Measurements from ENCODE around the gene FEM1B. TPM values are rescaled to one million over a fixed set of nuclear protein-coding genes. Genes with fewer than 3 reads are reported as not detected.
A peak's percentile ranks its signal among the peaks of the same experiment; 100 is the strongest.

Gene FEM1B
- polyA plus RNA-seq, 2 of the 4 experiments (the other 2 are of a cell fraction) = 19.5 to 59.1 TPM

DNA sequence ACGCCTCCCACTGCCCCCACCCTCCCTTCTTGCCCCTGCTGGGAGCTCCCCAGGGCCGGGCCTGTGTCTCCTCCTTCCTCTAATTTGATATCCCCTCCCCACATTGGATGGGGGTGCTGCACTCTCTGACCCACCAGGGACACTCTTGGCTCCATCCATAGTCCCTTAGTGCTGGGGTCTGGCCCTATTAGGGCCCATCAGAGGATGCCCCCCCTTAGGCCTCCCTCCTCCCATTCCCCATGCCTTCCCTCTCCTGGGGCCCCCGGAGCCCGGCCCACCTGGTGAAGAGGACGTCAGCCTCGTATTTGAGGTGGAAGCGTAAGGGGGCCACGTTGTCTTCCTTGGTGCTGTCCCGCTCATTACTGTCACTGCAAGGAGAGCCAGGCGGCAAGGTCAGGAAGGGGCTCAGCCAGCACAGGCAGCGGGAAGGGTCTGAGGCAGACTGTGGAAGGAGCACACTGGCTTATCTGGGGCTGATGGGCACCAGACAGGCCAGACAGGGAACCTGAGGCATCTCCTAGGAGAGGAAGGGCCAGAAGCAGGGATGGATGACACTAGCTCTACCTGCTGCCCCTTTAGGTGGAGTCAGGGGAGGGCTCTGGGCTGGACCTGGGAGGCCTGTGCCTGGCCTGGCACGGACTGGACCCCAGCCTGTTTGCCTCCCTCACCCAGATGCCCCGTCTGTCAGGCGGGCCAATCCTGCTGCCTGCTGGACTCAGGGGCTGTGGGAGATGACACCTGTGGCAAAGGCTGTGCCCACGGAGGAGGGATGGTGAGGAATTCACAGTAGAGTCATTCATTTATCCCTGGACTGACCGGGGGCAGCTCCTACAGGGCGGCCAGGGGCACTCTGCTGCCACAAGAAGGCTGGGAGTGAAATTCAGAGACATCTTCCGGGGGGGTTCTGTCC, 36.2 kb downstream of the FEM1B start:
- H3K4me3 ChIP-seq = no peak overlapping the region
- no peak for ATAC-seq
- 61% methylated on average over 12 of the region's 18 CpGs for WGBS (ENCODE audit: missing lambda C conversion rate)
- H3K9me3 ChIP-seq = no peaks in the 10 kb centered on the region
- DNase-seq (ENCODE audit: low read depth in 1 of 2, low spot score in 1 of 2) = no peak
- TF ChIP-seq JUNB (IDR thresholded peaks at IDR 0.05) (no peak), PHF8 (IDR thresholded peaks at IDR 0.05; ENCODE audit: borderline replicate concordance, low read depth) (no peak), JUN (IDR thresholded peaks at IDR 0.05) (no peak), GATA3 (IDR thresholded peaks at IDR 0.05; ENCODE audit: borderline replicate concordance) (no peak), POLR2AphosphoS2 (conservative IDR thresholded peaks at IDR 0.05; ENCODE audit: low read length) (no peak), KDM5A (IDR thresholded peaks at IDR 0.05) (no peak)
- TF ChIP-seq, protein P1, sequence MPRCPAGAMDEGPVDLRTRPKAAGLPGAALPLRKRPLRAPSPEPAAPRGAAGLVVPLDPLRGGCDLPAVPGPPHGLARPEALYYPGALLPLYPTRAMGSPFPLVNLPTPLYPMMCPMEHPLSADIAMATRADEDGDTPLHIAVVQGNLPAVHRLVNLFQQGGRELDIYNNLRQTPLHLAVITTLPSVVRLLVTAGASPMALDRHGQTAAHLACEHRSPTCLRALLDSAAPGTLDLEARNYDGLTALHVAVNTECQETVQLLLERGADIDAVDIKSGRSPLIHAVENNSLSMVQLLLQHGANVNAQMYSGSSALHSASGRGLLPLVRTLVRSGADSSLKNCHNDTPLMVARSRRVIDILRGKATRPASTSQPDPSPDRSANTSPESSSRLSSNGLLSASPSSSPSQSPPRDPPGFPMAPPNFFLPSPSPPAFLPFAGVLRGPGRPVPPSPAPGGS (IDR thresholded peaks at IDR 0.05) = no peak
- TF ChIP-seq, protein P2, sequence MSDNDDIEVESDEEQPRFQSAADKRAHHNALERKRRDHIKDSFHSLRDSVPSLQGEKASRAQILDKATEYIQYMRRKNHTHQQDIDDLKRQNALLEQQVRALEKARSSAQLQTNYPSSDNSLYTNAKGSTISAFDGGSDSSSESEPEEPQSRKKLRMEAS (IDR thresholded peaks at IDR 0.05) = no peak
- H3K27ac ChIP-seq = peak overlapping the region in 1 of 2 experiments; percentile 44; a peak in 2 of 6 replicates
- no peak overlapping the region for H3K4me2 ChIP-seq
- ChIA-PET CTCF (interaction anchor here (1.0 to 8.1 kb wide), 12 partner anchors 9 to 611 kb away, joined by 3 to 97 read pairs (median 4); no protein-coding TSS in a partner anchor), POLR2A (no interaction called here)
- no peak for FAIRE-seq
- peaks cover 18% of the 10 kb centered on the region for H3K4me1 ChIP-seq

DNA sequence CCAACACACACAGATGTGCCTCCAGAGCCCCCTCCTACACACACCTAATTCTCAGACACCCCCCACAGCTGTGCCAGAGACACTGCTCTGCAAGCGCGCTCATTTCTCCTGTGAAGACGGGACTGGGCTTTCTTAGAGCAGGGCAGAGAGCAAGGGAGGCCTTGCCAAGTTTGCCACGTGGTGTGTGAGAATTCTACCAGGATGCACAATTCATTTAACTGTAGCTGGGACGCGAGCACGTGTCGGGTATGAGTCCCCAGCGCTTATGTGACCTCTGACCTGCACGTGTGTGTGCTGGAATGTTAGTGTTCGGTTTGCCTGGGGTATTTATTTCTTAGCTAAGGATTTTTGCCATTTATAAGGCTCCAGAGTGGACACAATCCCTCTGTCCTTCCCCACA, 37.0 kb downstream of the FEM1B start:
- H3K27ac ChIP-seq = no peak overlapping the region; a peak in 1 of 6 replicates
- ATAC-seq (no peak), DNase-seq (ENCODE audit: low read depth in 1 of 2, low spot score in 1 of 2) (no peak), FAIRE-seq (no peak)
- ChIA-PET CTCF (interaction anchor here (1.0 to 8.1 kb wide), 14 partner anchors 9 to 561 kb away, joined by 3 to 97 read pairs (median 4); no protein-coding TSS in a partner anchor), POLR2A (no interaction called here)
- H3K4me2 ChIP-seq = no peak overlapping the region
- WGBS (ENCODE audit: missing lambda C conversion rate) = 87% methylated on average over 9 of the region's 11 CpGs
- H3K4me1 ChIP-seq = peaks cover 10% of the 10 kb centered on the region
- TF ChIP-seq JUN (IDR thresholded peaks at IDR 0.05) (no peak), SMC3 (IDR thresholded peaks at IDR 0.05) (no peak), HOXB5 (CRISPR knock-in tag; IDR thresholded peaks at IDR 0.05) (no peak), SREBF2 (IDR thresholded peaks at IDR 0.05) (no peak), NR3C1 (IDR thresholded peaks at IDR 0.05) (no peak), NPAS2 (CRISPR knock-in tag; IDR thresholded peaks at IDR 0.05; ENCODE audit: borderline replicate concordance) (no peak)
- no peaks in the 10 kb centered on the region for H3K9me3 ChIP-seq
- H3K4me3 ChIP-seq = no peak overlapping the region

DNA sequence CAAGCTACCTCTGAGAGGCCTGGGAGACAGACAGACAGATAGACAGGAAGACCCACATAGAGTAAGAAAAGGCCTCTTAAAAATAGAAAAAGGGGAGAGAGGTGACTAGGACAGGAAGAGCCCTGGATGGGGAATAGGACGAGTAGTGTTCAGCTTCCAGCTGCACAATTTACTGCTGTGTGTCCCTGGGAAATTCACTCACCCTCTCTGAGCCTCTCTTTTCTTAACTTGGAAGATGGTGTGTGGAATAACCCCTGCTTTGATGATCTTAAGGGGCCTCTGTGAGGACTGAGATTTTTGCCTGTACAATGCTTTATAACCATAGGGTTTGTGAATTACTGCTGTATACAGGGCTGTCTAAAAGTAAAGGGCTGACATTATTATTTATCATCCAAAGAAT, 37.5 kb downstream of the FEM1B start:
- H3K4me2 ChIP-seq = no peak overlapping the region
- DNase-seq (ENCODE audit: low read depth in 1 of 2, low spot score in 1 of 2) (no peak), FAIRE-seq (no peak), ATAC-seq (no peak)
- H3K27ac ChIP-seq = peak overlapping the region in 1 of 2 experiments; percentile 25; a peak in 1 of 6 replicates
- TF ChIP-seq HOXB13 (CRISPR knock-in tag; IDR thresholded peaks at IDR 0.05; ENCODE audit: low read depth) (no peak), ZFP36 (IDR thresholded peaks at IDR 0.05; ENCODE audit: borderline replicate concordance, partially characterized antibody) (peak; percentile 66)
- H3K9me3 ChIP-seq = no peaks in the 10 kb centered on the region
- 0 out of 3 replicates have a peak, but pooled peaks cover 5% of the 10 kb centered on the region for H3K4me1 ChIP-seq
- POLR2A ChIA-PET = no interaction called here
- 47% methylated on average over 1 of the region's 1 CpG for WGBS (ENCODE audit: missing lambda C conversion rate)
- H3K4me3 ChIP-seq = no peak overlapping the region
- CTCF ChIA-PET = interaction anchor here (0.6 to 8.1 kb wide), 17 partner anchors 8 to 610 kb away, joined by 3 to 97 read pairs (median 4); no protein-coding TSS in a partner anchor

DNA sequence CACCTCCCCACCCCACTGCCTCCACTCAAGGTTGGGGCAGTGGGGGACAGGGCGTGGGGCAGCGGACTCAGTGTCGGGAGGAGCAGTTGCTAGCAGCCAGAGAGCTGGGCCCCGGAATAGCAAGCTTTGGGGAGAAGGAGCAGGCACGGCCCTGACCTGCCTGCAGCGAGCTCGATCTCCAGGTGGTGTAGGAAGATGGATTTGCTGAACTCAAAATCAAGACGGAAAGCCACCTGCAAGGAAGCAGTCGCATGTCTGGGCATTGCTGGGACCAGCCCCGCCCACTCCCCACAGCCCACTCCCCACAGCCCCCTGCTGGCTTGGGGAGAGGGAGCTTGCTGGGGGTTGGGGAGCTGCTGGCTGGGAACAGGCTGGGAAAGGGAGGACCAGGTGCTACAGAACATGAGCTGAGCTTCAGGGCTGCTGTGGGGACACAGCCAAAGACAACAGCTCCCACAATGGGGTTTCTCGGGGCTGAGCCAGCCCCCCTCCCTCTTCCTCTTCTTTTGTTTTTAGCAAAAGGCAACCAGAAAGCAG, 38.0 kb downstream of the FEM1B start:
- FAIRE-seq = no peak
- ChIA-PET CTCF (interaction anchor here (0.6 to 8.1 kb wide), 20 partner anchors 10 to 609 kb away, joined by 3 to 97 read pairs (median 3); no protein-coding TSS in a partner anchor), POLR2A (interaction anchor here (1.0 kb wide), 1 partner anchor 38 kb away, joined by 3 read pairs; the partner anchor contains the start of gene FEM1B)
- Histone ChIP-seq H3K4me2 (no peak overlapping the region), H3K27ac (peak overlapping the region in 1 of 2 experiments; percentile 25; a peak in 1 of 6 replicates), H3K4me1 (no peaks in the 10 kb centered on the region), H3K9me3 (no peaks in the 10 kb centered on the region), H3K4me3 (no peak overlapping the region)
- no peak for ATAC-seq
- WGBS (ENCODE audit: missing lambda C conversion rate) = 89% methylated on average over 10 of the region's 11 CpGs
- TF ChIP-seq, protein P3, sequence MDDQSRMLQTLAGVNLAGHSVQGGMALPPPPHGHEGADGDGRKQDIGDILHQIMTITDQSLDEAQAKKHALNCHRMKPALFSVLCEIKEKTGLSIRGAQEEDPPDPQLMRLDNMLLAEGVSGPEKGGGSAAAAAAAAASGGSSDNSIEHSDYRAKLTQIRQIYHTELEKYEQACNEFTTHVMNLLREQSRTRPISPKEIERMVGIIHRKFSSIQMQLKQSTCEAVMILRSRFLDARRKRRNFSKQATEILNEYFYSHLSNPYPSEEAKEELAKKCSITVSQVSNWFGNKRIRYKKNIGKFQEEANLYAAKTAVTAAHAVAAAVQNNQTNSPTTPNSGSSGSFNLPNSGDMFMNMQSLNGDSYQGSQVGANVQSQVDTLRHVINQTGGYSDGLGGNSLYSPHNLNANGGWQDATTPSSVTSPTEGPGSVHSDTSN (IDR thresholded peaks at IDR 0.05) = no peak
- TF ChIP-seq MYC (IDR thresholded peaks at IDR 0.05; ENCODE audit: borderline replicate concordance, low read length) (no peak), RARB (CRISPR knock-in tag; IDR thresholded peaks at IDR 0.05) (no peak)
- TF ChIP-seq, protein P4, sequence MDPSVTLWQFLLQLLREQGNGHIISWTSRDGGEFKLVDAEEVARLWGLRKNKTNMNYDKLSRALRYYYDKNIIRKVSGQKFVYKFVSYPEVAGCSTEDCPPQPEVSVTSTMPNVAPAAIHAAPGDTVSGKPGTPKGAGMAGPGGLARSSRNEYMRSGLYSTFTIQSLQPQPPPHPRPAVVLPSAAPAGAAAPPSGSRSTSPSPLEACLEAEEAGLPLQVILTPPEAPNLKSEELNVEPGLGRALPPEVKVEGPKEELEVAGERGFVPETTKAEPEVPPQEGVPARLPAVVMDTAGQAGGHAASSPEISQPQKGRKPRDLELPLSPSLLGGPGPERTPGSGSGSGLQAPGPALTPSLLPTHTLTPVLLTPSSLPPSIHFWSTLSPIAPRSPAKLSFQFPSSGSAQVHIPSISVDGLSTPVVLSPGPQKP (IDR thresholded peaks at IDR 0.05; ENCODE audit: low read depth, low read length) = no peak
- TF ChIP-seq, protein P5, sequence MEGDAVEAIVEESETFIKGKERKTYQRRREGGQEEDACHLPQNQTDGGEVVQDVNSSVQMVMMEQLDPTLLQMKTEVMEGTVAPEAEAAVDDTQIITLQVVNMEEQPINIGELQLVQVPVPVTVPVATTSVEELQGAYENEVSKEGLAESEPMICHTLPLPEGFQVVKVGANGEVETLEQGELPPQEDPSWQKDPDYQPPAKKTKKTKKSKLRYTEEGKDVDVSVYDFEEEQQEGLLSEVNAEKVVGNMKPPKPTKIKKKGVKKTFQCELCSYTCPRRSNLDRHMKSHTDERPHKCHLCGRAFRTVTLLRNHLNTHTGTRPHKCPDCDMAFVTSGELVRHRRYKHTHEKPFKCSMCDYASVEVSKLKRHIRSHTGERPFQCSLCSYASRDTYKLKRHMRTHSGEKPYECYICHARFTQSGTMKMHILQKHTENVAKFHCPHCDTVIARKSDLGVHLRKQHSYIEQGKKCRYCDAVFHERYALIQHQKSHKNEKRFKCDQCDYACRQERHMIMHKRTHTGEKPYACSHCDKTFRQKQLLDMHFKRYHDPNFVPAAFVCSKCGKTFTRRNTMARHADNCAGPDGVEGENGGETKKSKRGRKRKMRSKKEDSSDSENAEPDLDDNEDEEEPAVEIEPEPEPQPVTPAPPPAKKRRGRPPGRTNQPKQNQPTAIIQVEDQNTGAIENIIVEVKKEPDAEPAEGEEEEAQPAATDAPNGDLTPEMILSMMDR (IDR thresholded peaks at IDR 0.05) = no peak
- no peak for DNase-seq (ENCODE audit: low read depth in 1 of 2, low spot score in 1 of 2)
